Stimulated activated effector memory CD8-positive, alpha-beta T cell treated with anti-CD3 and anti-CD28 coated beads, Interleukin-12 subunit alpha, Interleukin-12 subunit beta, amount 100 ng/mL, for 72 hours (primary cell): ENCODE results near the gene DTHD1.

Source experiments
- ATAC-seq: fragments of 150-1000 bp; cut with Tn5 transposase; 2 replicates; pipeline ENCODE4 v1.10.0; 2021
- DNase-seq, 2 donors: peaks; one replicate each; pipeline ENCODE4 v3.0.0; 2021 to 2022; ENCODE audit warnings: low spot score in 2 of 2
- H3K27ac Mint-ChIP-seq: one replicate; pipeline ENCODE4 v1.8.0; 2022; ENCODE audit warnings: mild to moderate bottlenecking, mixed read lengths
- H3K36me3 Mint-ChIP-seq: one replicate; pipeline ENCODE4 v1.8.0; 2022; ENCODE audit warnings: mild to moderate bottlenecking, mixed read lengths
- H3K4me1 Mint-ChIP-seq: one replicate; pipeline ENCODE4 v1.8.0; 2022; ENCODE audit warnings: mixed read lengths
- H3K4me3 Mint-ChIP-seq: one replicate; pipeline ENCODE4 v1.8.0; 2022; ENCODE audit warnings: mild to moderate bottlenecking, mixed read lengths
- H3K9me3 Mint-ChIP-seq: one replicate; pipeline ENCODE4 v1.8.0; 2022; ENCODE audit warnings: mixed read lengths

DTHD1 gene

GRCh38 chr4:36286481-36286871, 5.1 kb downstream of the DTHD1 start:
- H3K4me1 Mint-ChIP-seq = peaks cover 69% of the 10 kb centered on the region
- ATAC-seq (peak; percentile 71), DNase-seq (no peak)
- H3K4me3 Mint-ChIP-seq = peak overlapping the region; percentile 71
- H3K9me3 Mint-ChIP-seq = no peaks in the 10 kb centered on the region
- peak overlapping the region; percentile 92 for H3K27ac Mint-ChIP-seq
- peaks cover 12% of the 10 kb centered on the region for H3K36me3 Mint-ChIP-seq

DNA sequence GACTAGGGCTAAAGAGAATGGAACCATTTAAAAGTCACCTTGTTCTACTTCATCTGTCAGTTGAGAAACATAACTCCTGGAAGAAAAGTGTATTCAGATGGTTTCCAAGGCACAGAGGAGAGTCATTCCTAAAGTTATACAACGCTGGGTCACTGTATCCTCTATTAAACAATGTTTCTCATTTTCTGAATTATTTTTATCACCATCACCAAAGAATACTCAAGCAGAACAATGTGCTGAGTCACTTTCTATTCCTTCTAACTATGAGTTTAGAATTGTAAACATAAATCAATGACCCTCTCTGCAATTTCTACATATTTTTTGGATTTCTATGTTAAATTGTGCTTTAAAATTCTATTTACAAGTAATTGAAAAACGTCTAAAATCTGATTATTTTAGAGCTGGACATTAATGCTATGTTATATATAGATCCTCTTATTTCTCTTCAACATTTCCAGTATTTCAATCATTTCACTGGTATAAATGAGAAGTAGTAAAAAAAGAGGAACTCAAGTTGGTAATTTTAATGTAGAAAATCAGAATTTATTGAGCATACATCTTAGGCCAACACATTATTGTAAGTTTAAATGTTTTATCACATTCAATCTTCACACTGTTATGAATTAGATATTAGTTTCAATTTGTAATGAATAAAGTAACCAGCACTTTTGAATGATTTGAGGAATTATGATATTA, 7.5 kb downstream of the DTHD1 start:
- Mint-ChIP-seq H3K36me3 (peaks cover 10% of the 10 kb centered on the region), H3K4me3 (peak overlapping the region; percentile 29), H3K4me1 (peaks cover 47% of the 10 kb centered on the region), H3K27ac (peak overlapping the region; percentile 42), H3K9me3 (no peaks in the 10 kb centered on the region)
- ATAC-seq = no peak
- DNase-seq = no peak

DNA sequence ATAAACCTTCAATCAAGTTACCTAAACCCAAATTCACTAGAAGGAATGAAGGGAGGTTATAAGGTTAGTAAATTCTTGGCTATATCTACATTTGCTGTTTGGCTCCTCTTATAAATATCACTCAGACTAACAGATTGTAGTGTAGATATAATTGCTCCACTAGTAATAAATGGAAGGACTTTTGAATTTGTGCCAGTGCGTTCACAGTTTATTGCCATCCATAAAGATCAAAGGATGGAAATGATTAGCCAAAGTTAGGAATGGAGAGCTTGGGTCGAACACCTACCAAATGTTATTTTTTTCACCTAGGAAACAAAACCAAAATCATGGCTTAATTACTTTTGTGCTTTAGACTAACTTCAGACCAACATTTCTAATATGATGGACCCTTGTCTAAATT, 9.2 kb downstream of the DTHD1 start:
- H3K36me3 Mint-ChIP-seq = peaks cover 9% of the 10 kb centered on the region
- ATAC-seq (no peak), DNase-seq (no peak)
- H3K9me3 Mint-ChIP-seq = no peaks in the 10 kb centered on the region
- peaks cover 36% of the 10 kb centered on the region for H3K4me1 Mint-ChIP-seq
- peak overlapping the region; percentile 12 for H3K27ac Mint-ChIP-seq
- no peak overlapping the region for H3K4me3 Mint-ChIP-seq

- Mint-ChIP-seq H3K9me3 (no peaks in the 10 kb centered on the region), H3K27ac (no peak overlapping the region), H3K36me3 (peaks cover 4% of the 10 kb centered on the region), H3K4me1 (peaks cover 25% of the 10 kb centered on the region), H3K4me3 (peak overlapping the region; percentile 15)
- DNase-seq (no peak), ATAC-seq (no peak)
Measured at GRCh38 chr4:36292556-36293188, 11.3 kb downstream of the DTHD1 start.

DNA sequence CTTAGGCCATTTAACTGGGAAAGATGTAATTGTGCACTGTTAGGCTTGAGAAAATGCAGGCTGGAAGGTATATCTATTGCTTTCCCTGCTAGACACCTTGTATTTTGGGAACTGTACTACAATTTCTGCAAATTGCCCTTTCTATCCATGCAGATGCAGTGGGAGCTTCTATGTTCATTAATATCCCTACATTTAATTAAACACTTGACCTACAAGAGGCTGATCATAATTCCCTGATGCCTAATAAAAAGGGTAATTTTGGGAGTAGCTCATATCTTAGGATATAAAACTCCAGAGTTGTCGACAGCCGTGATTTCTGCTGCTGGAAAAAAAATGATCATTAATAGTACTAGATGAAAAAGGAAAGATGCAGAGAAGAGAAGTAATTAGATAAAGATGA, 19.7 kb downstream of the DTHD1 start:
- no peak for DNase-seq
- Mint-ChIP-seq H3K4me3 (no peak overlapping the region), H3K27ac (no peak overlapping the region), H3K36me3 (peaks cover 2% of the 10 kb centered on the region), H3K9me3 (peaks cover 3% of the 10 kb centered on the region), H3K4me1 (peaks cover 18% of the 10 kb centered on the region)
- no peak for ATAC-seq

- H3K36me3 Mint-ChIP-seq = peaks cover 6% of the 10 kb centered on the region
- H3K4me3 Mint-ChIP-seq = no peak overlapping the region
- peaks cover 6% of the 10 kb centered on the region for H3K9me3 Mint-ChIP-seq
- DNase-seq (no peak), ATAC-seq (peak; percentile 97)
- peaks cover 25% of the 10 kb centered on the region for H3K4me1 Mint-ChIP-seq
- peak overlapping the region; percentile 43 for H3K27ac Mint-ChIP-seq
Measured at GRCh38 chr4:36303426-36304137, 22.2 kb downstream of the DTHD1 start.

DNA sequence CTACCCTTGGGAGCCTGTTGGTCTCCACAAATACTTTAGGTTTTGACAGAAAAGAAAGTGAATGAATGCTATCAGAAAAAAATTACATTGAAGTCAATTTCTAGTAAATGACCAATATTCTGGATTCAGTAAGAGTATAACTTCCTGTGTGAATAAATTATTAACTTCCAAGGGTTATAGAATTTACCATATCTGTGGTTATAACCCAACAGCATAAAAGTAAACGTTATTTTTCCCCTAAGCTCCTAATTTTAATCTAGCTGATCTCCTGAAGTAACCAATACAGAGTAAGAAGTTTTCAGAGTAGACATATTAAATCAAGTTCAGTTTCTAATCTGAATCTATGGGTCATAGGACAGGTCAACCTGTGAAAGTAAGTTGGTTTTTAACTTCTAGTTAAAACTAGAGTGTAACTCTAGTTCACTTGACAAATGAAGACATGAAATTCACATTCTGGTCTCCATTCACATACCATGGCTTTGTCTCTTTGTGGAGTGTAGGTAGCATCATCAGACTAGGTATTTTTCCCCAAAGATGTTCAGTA, 22.8 kb downstream of the DTHD1 start:
- H3K9me3 Mint-ChIP-seq = peaks cover 6% of the 10 kb centered on the region
- ATAC-seq (peak; percentile 39), DNase-seq (no peak)
- peak overlapping the region; percentile 43 for H3K27ac Mint-ChIP-seq
- H3K4me3 Mint-ChIP-seq = no peak overlapping the region
- peaks cover 25% of the 10 kb centered on the region for H3K4me1 Mint-ChIP-seq
- peaks cover 6% of the 10 kb centered on the region for H3K36me3 Mint-ChIP-seq

GRCh38 chr4:36308150-36308549, 26.7 kb downstream of the DTHD1 start:
- H3K4me1 Mint-ChIP-seq = peaks cover 57% of the 10 kb centered on the region
- DNase-seq = no peak
- H3K27ac Mint-ChIP-seq = no peak overlapping the region
- H3K4me3 Mint-ChIP-seq = no peak overlapping the region
- ATAC-seq = no peak
- H3K36me3 Mint-ChIP-seq = peaks cover 6% of the 10 kb centered on the region
- H3K9me3 Mint-ChIP-seq = peaks cover 6% of the 10 kb centered on the region

GRCh38 chr4:36310216-36310615, 28.8 kb downstream of the DTHD1 start:
- ATAC-seq (no peak), DNase-seq (no peak)
- peaks cover 16% of the 10 kb centered on the region for H3K36me3 Mint-ChIP-seq
- peak overlapping the region; percentile 7 for H3K4me3 Mint-ChIP-seq
- H3K9me3 Mint-ChIP-seq = peaks cover 4% of the 10 kb centered on the region
- H3K27ac Mint-ChIP-seq = peak overlapping the region; percentile 3
- peaks cover 39% of the 10 kb centered on the region for H3K4me1 Mint-ChIP-seq

- peaks cover 39% of the 10 kb centered on the region for H3K4me1 Mint-ChIP-seq
- peak; percentile 62 for ATAC-seq
- no peak for DNase-seq
- peaks cover 3% of the 10 kb centered on the region for H3K9me3 Mint-ChIP-seq
- H3K36me3 Mint-ChIP-seq = peaks cover 16% of the 10 kb centered on the region
- H3K4me3 Mint-ChIP-seq = peak overlapping the region; percentile 7
- H3K27ac Mint-ChIP-seq = peak overlapping the region; percentile 41
Measured at GRCh38 chr4:36310793-36311192, 29.4 kb downstream of the DTHD1 start.

GRCh38 chr4:36312511-36312910, 31.1 kb downstream of the DTHD1 start:
- peaks cover 10% of the 10 kb centered on the region for H3K36me3 Mint-ChIP-seq
- no peak for ATAC-seq
- peaks cover 43% of the 10 kb centered on the region for H3K4me1 Mint-ChIP-seq
- no peak for DNase-seq
- no peak overlapping the region for H3K27ac Mint-ChIP-seq
- H3K9me3 Mint-ChIP-seq = no peaks in the 10 kb centered on the region
- no peak overlapping the region for H3K4me3 Mint-ChIP-seq

DNA sequence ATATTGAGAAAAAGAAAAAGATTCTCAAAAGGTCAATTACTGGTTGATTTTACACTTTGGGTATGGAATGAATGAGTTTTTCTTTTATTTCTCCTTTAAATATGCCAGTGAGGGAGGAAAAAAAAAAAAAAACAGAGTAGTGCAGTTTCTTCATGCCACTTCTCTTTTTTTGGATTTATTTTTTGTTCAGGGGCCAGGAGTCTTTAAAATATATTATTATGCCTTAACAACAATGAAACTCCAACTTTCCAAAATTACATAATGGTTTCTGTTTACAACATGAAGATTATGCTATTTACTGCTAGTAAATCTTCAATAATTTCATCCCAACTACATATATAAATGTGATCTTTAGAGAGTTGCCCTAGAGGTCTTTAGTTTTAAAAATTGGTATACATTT, 31.9 kb downstream of the DTHD1 start:
- Mint-ChIP-seq H3K36me3 (peaks cover 10% of the 10 kb centered on the region), H3K4me3 (no peak overlapping the region), H3K27ac (peak overlapping the region; percentile 35), H3K4me1 (peaks cover 49% of the 10 kb centered on the region), H3K9me3 (no peaks in the 10 kb centered on the region)
- no peak for ATAC-seq
- DNase-seq = no peak

- no peak for DNase-seq
- H3K4me3 Mint-ChIP-seq = no peak overlapping the region
- no peak for ATAC-seq
- H3K36me3 Mint-ChIP-seq = peaks cover 10% of the 10 kb centered on the region
- peak overlapping the region; percentile 35 for H3K27ac Mint-ChIP-seq
- H3K4me1 Mint-ChIP-seq = peaks cover 50% of the 10 kb centered on the region
- H3K9me3 Mint-ChIP-seq = no peaks in the 10 kb centered on the region
Measured at GRCh38 chr4:36313703-36314102, 32.3 kb downstream of the DTHD1 start.

DNA sequence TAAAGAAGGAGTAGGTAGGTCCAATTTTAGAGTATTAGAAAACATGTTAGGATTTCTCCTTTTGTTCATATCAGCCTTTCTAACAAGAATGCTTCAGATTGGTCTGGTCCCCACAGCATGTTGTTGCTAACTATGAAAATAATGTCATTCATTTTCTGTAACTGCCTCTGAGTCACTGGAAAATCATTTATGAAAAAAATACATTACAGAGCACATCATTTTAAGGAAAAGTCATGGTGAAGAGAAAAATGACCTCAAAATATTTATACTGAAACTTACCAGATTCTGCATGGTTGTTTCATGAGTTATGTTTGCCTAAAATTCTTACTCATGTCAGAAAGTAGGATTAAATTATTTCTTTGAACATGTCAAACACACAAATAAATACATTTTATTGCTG, 35.2 kb downstream of the DTHD1 start:
- Mint-ChIP-seq H3K4me3 (no peak overlapping the region), H3K36me3 (peaks cover 10% of the 10 kb centered on the region), H3K27ac (peak overlapping the region; percentile 42), H3K4me1 (peaks cover 59% of the 10 kb centered on the region), H3K9me3 (peaks cover 3% of the 10 kb centered on the region)
- ATAC-seq (peak; percentile 87), DNase-seq (no peak)

- Mint-ChIP-seq H3K9me3 (peaks cover 3% of the 10 kb centered on the region), H3K36me3 (peaks cover 11% of the 10 kb centered on the region), H3K27ac (no peak overlapping the region), H3K4me3 (no peak overlapping the region), H3K4me1 (peaks cover 58% of the 10 kb centered on the region)
- ATAC-seq = no peak
- DNase-seq = no peak
Measured at GRCh38 chr4:36317721-36318120, 36.3 kb downstream of the DTHD1 start.
